Liver (tissue), 9 donors: ENCODE results near the gene SEM1. TPM values are rescaled to one million over a fixed set of nuclear protein-coding genes. Genes with fewer than 3 reads are reported as not detected.

ENCODE experiments used
- DNase-seq: peaks from one replicate; pipeline ENCODE4 v3.0.0-alpha.2; 2017; ENCODE audit warnings: low spot score
- H3K27ac ChIP-seq, 2 donors: one replicate each; pipeline ENCODE4 v1.7.0; 2013; ENCODE audit warnings: inconsistent platforms in 2 of 2, low read length in 2 of 2, control low read depth in 1 of 2, low read depth in 1 of 2, mild to moderate bottlenecking in 1 of 2
- H3K27me3 ChIP-seq, 4 donors: one replicate each; pipeline versions ENCODE4 v1.6.1 to v1.7.0; 2013; ENCODE audit warnings: low read length in 3 of 4, inconsistent platforms in 1 of 4, mild to moderate bottlenecking in 1 of 4, moderate library complexity in 1 of 4; ENCODE audit not compliant: control insufficient read depth in 4 of 4, insufficient read depth in 4 of 4
- H3K36me3 ChIP-seq, 4 donors: one replicate each; pipeline versions ENCODE4 v1.6.1 to v1.7.0; 2013; ENCODE audit warnings: low read length in 3 of 4, mild to moderate bottlenecking in 3 of 4, low read depth in 1 of 4, moderate library complexity in 1 of 4; ENCODE audit not compliant: control insufficient read depth in 4 of 4, insufficient read depth in 3 of 4
- H3K4me1 ChIP-seq, 4 donors: one replicate each; pipeline versions ENCODE4 v1.6.1 to v1.7.0; 2013; ENCODE audit warnings: low read length in 3 of 4, mild to moderate bottlenecking in 3 of 4, moderate library complexity in 1 of 4; ENCODE audit not compliant: control insufficient read depth in 4 of 4, insufficient read depth in 4 of 4
- H3K4me3 ChIP-seq, 3 donors: one replicate each; pipeline versions ENCODE4 v1.6.1 to v1.7.0; 2013; ENCODE audit warnings: low read length in 3 of 3, control low read depth in 1 of 3, low read depth in 1 of 3, mild to moderate bottlenecking in 1 of 3
- H3K9ac ChIP-seq, 2 donors: one replicate each; pipeline ENCODE4 v1.7.0; 2013; ENCODE audit warnings: low read length in 2 of 2, mild to moderate bottlenecking in 2 of 2, moderate library complexity in 2 of 2, control low read depth in 1 of 2, low read depth in 1 of 2
- H3K9me3 ChIP-seq, 4 donors: one replicate each; pipeline versions ENCODE4 v1.6.1 to v1.7.0; 2013; ENCODE audit warnings: low read length in 3 of 4; ENCODE audit not compliant: control insufficient read depth in 4 of 4
- ATF3 ChIP-seq: IDR thresholded peaks from 2 replicates; pipeline ENCODE4 v1.6.1; 2016; ENCODE audit warnings: antibody characterized with exemption
- CTCF ChIP-seq: fragments of 150-350 bp; IDR thresholded peaks from 2 replicates; pipeline ENCODE4 v1.5.1; 2017; ENCODE audit warnings: improper control_type of control experiment, low read depth, low read length; ENCODE audit not compliant: missing input control
- FOXA1 ChIP-seq: IDR thresholded peaks from 2 replicates; pipeline ENCODE4 v1.6.1; 2016; ENCODE audit warnings: antibody characterized with exemption
- GABPA ChIP-seq, 2 donors: IDR thresholded peaks in 1 of 2; conservative IDR thresholded peaks in 1 of 2; 2 replicates each; pipeline ENCODE4 v1.6.1; 2016; ENCODE audit warnings: antibody characterized with exemption in 2 of 2, mild to moderate bottlenecking in 1 of 2, moderate library complexity in 1 of 2
- HNF4A ChIP-seq, 2 donors: conservative IDR thresholded peaks; 2 replicates each; pipeline ENCODE4 v1.6.1; 2016; ENCODE audit warnings: antibody characterized with exemption in 2 of 2, mild to moderate bottlenecking in 2 of 2
- HNF4G ChIP-seq: IDR thresholded peaks from 2 replicates; pipeline ENCODE4 v1.6.1; 2016; ENCODE audit warnings: antibody characterized with exemption
- JUND ChIP-seq, 2 donors: IDR thresholded peaks; 2 replicates each; pipeline ENCODE4 v1.6.1; 2016; ENCODE audit warnings: antibody characterized with exemption in 2 of 2
- MAX ChIP-seq: IDR thresholded peaks from 2 replicates; pipeline ENCODE4 v1.6.1; 2016; ENCODE audit warnings: antibody characterized with exemption
- NR2F2 ChIP-seq: IDR thresholded peaks from 2 replicates; pipeline ENCODE4 v1.6.1; 2016; ENCODE audit warnings: antibody characterized with exemption
- RAD21 ChIP-seq, 2 donors: IDR thresholded peaks; 2 replicates each; pipeline ENCODE4 v1.6.1; 2016; ENCODE audit warnings: antibody characterized with exemption in 2 of 2, mild to moderate bottlenecking in 2 of 2
- REST ChIP-seq: IDR thresholded peaks from 2 replicates; pipeline ENCODE4 v1.6.1; 2016; ENCODE audit warnings: antibody characterized with exemption, mild to moderate bottlenecking
- RXRA ChIP-seq, 2 donors: IDR thresholded peaks; 2 replicates each; pipeline ENCODE4 v1.6.1; 2017 to 2018; ENCODE audit warnings: antibody characterized with exemption in 2 of 2, mild to moderate bottlenecking in 1 of 2
- SP1 ChIP-seq: IDR thresholded peaks from 2 replicates; pipeline ENCODE4 v1.6.1; 2018; ENCODE audit warnings: antibody characterized with exemption, mild to moderate bottlenecking
- TAF1 ChIP-seq: conservative IDR thresholded peaks from 2 replicates; pipeline ENCODE4 v1.6.1; 2016; ENCODE audit warnings: antibody characterized with exemption, mild to moderate bottlenecking
- YY1 ChIP-seq: IDR thresholded peaks from 2 replicates; pipeline ENCODE4 v1.6.1; 2016; ENCODE audit warnings: antibody characterized with exemption, mild to moderate bottlenecking
- ZBTB33 ChIP-seq: IDR thresholded peaks from 2 replicates; pipeline ENCODE4 v1.6.1; 2016; ENCODE audit warnings: antibody characterized with exemption
- WGBS: extraction: QIAGEN DNeasy Blood & Tissue Kit; methylation state at CpG from one replicate; pipeline ENCODE4 v1.1.7; 2013; 5-methylcytosine and 5-hydroxymethylcytosine counted together
- polyA plus RNA-seq, 2 donors: library from polyadenylated mRNA; stranded (reverse) in 1 of 2; unstranded in 1 of 2; fragments of 200-250 nt in 1 of 2; fragments of >200 nt in 1 of 2; fragmentation: Nextera tagmentation in 1 of 2; extraction: Ambion mirVana in 1 of 2; gene quantifications; one replicate each; pipeline versions ENCODE4 v1.2.1 to v1.2.3, GENCODE V29; 2013 to 2015
- total RNA-seq, 2 donors: library from RNA; depleted of rRNA; stranded (reverse); fragments of >200 nt; gene quantifications; one replicate each; pipeline ENCODE4 v1.2.3, GENCODE V29; 2014
- donor health status: healthy.
- donor health status: healthy.
- donor health status: healthy.
- donor health status: healthy.
- donor health status: healthy.

Gene SEM1
- total and polyA plus RNA-seq, 4 donors: 21.1 to 325 (median 52.7) TPM

- TF ChIP-seq ZBTB33 (no peak), RAD21 (IDR thresholded peaks at IDR 0.05) (no peak)
Measured at GRCh38 chr7:96655956-96656355, 53.7 kb downstream of the SEM1 start (continued).

GRCh38 chr7:96654630-96655188, 54.9 kb downstream of the SEM1 start:
- H3K27me3 ChIP-seq: no peaks in the 10 kb centered on the region
- 83% methylated on average over 4 of the region's 4 CpGs for WGBS
- no peak for DNase-seq
- peaks cover 0 to 7% (median 2%) of the 10 kb centered on the region in 4 donors for H3K4me1 ChIP-seq
- TF ChIP-seq JUND (IDR thresholded peaks at IDR 0.05) (no peak), YY1 (no peak), MAX (no peak)
- no peak overlapping the region for H3K9ac ChIP-seq
- H3K27ac ChIP-seq: no peak overlapping the region
- no peaks in the 10 kb centered on the region for H3K36me3 ChIP-seq
- no peak overlapping the region for H3K4me3 ChIP-seq
- H3K9me3 ChIP-seq: no peaks in the 10 kb centered on the region

GRCh38 chr7:96649981-96650380, 59.7 kb downstream of the SEM1 start:
- Histone ChIP-seq H3K36me3 (no peaks in the 10 kb centered on the region), H3K9ac (no peak overlapping the region), H3K4me1 (peaks cover 0 to 9% (median 2%) of the 10 kb centered on the region in 4 donors), H3K27me3 (no peaks in the 10 kb centered on the region), H3K9me3 (no peaks in the 10 kb centered on the region), H3K4me3 (no peak overlapping the region), H3K27ac (no peak overlapping the region)
- no peak for DNase-seq
- 93% methylated on average over 1 of the region's 1 CpG for WGBS
- no peak for TF ChIP-seq MAX
- TF ChIP-seq SP1: no peak
- TF ChIP-seq NR2F2: no peak
- TF ChIP-seq RAD21 (IDR thresholded peaks at IDR 0.05): no peak
- no peak for TF ChIP-seq RXRA (IDR thresholded peaks at IDR 0.05)
- no peak for TF ChIP-seq TAF1
- TF ChIP-seq ATF3: no peak
- no peak for TF ChIP-seq FOXA1
- no peak for TF ChIP-seq YY1
- TF ChIP-seq GABPA (IDR thresholded peaks at IDR 0.05 in 1 of 2, conservative IDR thresholded peaks at IDR 0.05 in 1 of 2): no peak
- TF ChIP-seq REST: no peak
- no peak for TF ChIP-seq JUND (IDR thresholded peaks at IDR 0.05)
- no peak for TF ChIP-seq ZBTB33
- no peak for TF ChIP-seq HNF4A (conservative IDR thresholded peaks at IDR 0.05)
- TF ChIP-seq CTCF: no peak
- no peak for TF ChIP-seq HNF4G
